ENCODE results near the gene DYNC1I1. TPM values are rescaled to one million over a fixed set of nuclear protein-coding genes. Genes with fewer than 3 reads are reported as not detected.

The DYNC1I1 gene
- total RNA-seq, 6 donors from 2014 or later, result 0.46 to 3.1 (median 1.7) TPM; not detected in 1

- H3K4me1 ChIP-seq, result peaks cover 0 to 7% (median 2%) of the 10 kb centered on the region in 4 donors
- TF ChIP-seq POLR2AphosphoS5 (IDR thresholded peaks at IDR 0.05), result no peak
- TF ChIP-seq, protein P1, sequence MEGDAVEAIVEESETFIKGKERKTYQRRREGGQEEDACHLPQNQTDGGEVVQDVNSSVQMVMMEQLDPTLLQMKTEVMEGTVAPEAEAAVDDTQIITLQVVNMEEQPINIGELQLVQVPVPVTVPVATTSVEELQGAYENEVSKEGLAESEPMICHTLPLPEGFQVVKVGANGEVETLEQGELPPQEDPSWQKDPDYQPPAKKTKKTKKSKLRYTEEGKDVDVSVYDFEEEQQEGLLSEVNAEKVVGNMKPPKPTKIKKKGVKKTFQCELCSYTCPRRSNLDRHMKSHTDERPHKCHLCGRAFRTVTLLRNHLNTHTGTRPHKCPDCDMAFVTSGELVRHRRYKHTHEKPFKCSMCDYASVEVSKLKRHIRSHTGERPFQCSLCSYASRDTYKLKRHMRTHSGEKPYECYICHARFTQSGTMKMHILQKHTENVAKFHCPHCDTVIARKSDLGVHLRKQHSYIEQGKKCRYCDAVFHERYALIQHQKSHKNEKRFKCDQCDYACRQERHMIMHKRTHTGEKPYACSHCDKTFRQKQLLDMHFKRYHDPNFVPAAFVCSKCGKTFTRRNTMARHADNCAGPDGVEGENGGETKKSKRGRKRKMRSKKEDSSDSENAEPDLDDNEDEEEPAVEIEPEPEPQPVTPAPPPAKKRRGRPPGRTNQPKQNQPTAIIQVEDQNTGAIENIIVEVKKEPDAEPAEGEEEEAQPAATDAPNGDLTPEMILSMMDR (IDR thresholded peaks at IDR 0.05), result no peak
- no peaks in the 10 kb centered on the region for H3K27me3 ChIP-seq
- no peak overlapping the region for H3K27ac ChIP-seq
- H3K36me3 ChIP-seq, result no peaks in the 10 kb centered on the region
- H3K9me3 ChIP-seq, result no peaks in the 10 kb centered on the region
- no peak overlapping the region for H3K4me3 ChIP-seq
- ATAC-seq (ENCODE audit: low FRiP score in 2 of 2) (no peak), DNase-seq (peak in 1 of 2 donors; percentile 49)
- WGBS, 2 donors, result 82 to 85% methylated on average over 7 to 9 of the region's 9 CpGs
Observed at GRCh38 chr7:95871896-95872295, 99.5 kb downstream of the DYNC1I1 start.

DNA sequence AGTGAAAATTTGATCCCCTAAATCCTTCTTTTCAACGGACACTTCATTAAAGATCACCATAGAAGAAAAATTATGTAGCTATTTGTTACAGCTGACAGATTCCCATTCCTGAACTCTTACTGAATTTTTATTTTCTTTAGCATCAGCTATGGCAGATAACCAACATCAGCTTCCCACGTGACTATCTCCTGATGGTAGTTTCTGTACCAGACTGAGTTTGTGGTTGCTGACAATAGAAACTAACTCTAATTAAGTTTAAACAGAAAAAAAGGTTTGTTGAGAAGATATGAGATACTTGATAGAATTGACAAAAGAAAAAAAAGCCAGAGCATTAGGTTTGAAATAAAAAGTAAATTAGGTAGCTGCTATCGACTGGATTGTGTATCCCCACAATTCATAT lies 101.8 kb downstream of the DYNC1I1 start:
- Histone ChIP-seq H3K9me3 (no peaks in the 10 kb centered on the region), H3K4me1 (peaks cover 0 to 7% (median 2%) of the 10 kb centered on the region in 4 donors), H3K27me3 (no peaks in the 10 kb centered on the region), H3K27ac (no peak overlapping the region), H3K36me3 (no peaks in the 10 kb centered on the region), H3K4me3 (no peak overlapping the region)
- 78 to 89% methylated on average over 3 of the region's 3 CpGs for WGBS, 2 donors
- TF ChIP-seq, protein P1 (IDR thresholded peaks at IDR 0.05), result no peak
- TF ChIP-seq EP300 (IDR thresholded peaks at IDR 0.05), result no peak
- TF ChIP-seq POLR2A (IDR thresholded peaks at IDR 0.05), result no peak
- ATAC-seq (ENCODE audit: low FRiP score in 2 of 2), result no peak
- DNase-seq, result no peak

GRCh38 chr7:95874541-95875265 lies 102.3 kb downstream of the DYNC1I1 start:
- ATAC-seq (ENCODE audit: low FRiP score in 2 of 2) (no peak), DNase-seq (no peak)
- no peak for TF ChIP-seq POLR2AphosphoS5 (IDR thresholded peaks at IDR 0.05)
- TF ChIP-seq, protein P1 (IDR thresholded peaks at IDR 0.05), result no peak
- no peak for TF ChIP-seq POLR2A (IDR thresholded peaks at IDR 0.05)
- no peak for TF ChIP-seq EP300 (IDR thresholded peaks at IDR 0.05)
- Histone ChIP-seq H3K27me3 (no peaks in the 10 kb centered on the region), H3K4me3 (no peak overlapping the region), H3K9me3 (no peaks in the 10 kb centered on the region), H3K36me3 (no peaks in the 10 kb centered on the region), H3K27ac (peak overlapping the region in 1 of 4 donors; percentile 3), H3K4me1 (peaks cover 0 to 7% (median 2%) of the 10 kb centered on the region in 4 donors)
- WGBS, 2 donors, result 75 to 81% methylated on average over 4 of the region's 4 CpGs

DNA sequence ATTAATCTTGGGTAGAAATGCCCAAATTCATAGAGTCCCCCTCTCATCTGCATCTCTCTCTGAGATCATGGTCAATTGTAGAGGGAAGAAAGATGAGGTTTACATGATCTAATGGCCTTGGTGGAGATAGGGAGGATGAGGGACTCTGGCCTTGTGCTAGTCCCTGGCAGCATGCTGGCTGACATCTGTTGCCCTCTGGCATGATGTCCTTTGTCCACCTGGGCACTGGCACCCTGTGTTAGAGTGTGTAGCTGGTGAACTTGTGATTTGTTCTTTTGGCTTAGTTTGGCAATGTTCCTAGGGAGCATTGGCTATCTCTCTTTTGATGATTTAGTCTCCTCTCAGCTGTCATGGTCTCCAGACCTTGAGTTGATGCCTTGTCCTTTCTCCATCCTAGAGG lies 103.2 kb downstream of the DYNC1I1 start:
- TF ChIP-seq, protein P1 (IDR thresholded peaks at IDR 0.05), result no peak
- TF ChIP-seq POLR2AphosphoS5 (IDR thresholded peaks at IDR 0.05), result no peak
- no peak for TF ChIP-seq POLR2A (IDR thresholded peaks at IDR 0.05)
- no peak for TF ChIP-seq EP300 (IDR thresholded peaks at IDR 0.05)
- Histone ChIP-seq H3K27ac (no peak overlapping the region), H3K4me3 (no peak overlapping the region), H3K36me3 (no peaks in the 10 kb centered on the region), H3K4me1 (peaks cover 0 to 7% (median 2%) of the 10 kb centered on the region in 4 donors), H3K27me3 (no peaks in the 10 kb centered on the region), H3K9me3 (no peaks in the 10 kb centered on the region)
- DNase-seq (no peak), ATAC-seq (ENCODE audit: low FRiP score in 2 of 2) (no peak)

DNA sequence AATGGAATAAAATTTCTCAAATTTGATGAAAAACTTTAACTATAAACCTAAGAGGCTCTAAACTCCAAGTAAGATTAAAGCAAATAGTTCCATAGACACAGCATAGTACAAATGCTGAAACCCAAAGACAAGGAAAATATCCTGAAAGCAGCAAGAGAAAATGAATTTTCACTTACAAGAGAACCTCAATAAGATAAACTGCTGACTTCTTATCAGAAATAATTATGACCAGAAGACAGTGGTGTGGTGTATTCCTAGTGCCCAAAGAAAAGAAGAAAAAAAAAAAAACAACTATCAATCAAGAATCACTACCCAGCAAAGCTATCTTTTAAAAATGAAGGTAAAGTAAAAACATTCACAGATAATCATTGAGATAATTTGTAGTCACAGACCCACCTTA lies 106.3 kb downstream of the DYNC1I1 start:
- no peak for TF ChIP-seq EP300 (IDR thresholded peaks at IDR 0.05)
- H3K27ac ChIP-seq, result no peak overlapping the region
- H3K4me3 ChIP-seq, result no peak overlapping the region
- no peak for DNase-seq
- H3K27me3 ChIP-seq, result no peaks in the 10 kb centered on the region
- no peak for ATAC-seq (ENCODE audit: low FRiP score in 2 of 2)
- no peaks in the 10 kb centered on the region for H3K36me3 ChIP-seq
- H3K9me3 ChIP-seq, result no peaks in the 10 kb centered on the region
- H3K4me1 ChIP-seq, result no peaks in the 10 kb centered on the region

Measured in upper lobe of left lung (tissue), 6 donors.